ENCODE results near the gene COL12A1. TPM values are rescaled to one million over a fixed set of nuclear protein-coding genes. Genes with fewer than 3 reads are reported as not detected.

The COL12A1 gene
- total RNA-seq, 2 donors from 2014 or later = 0.13 to 0.64 TPM

- Mint-ChIP-seq H3K4me3 (no peak overlapping the region), H3K36me3 (ENCODE audit: low read depth) (no peaks in the 10 kb centered on the region), H3K27me3 (ENCODE audit: insufficient read depth) (peaks cover 24% of the 10 kb centered on the region), H3K9me3 (no peaks in the 10 kb centered on the region), H3K4me1 (peaks cover 15% of the 10 kb centered on the region), H3K27ac (no peak overlapping the region)
- Histone ChIP-seq H3K36me3 (ENCODE audit: control insufficient read depth, insufficient read depth, low read length) (no peaks in the 10 kb centered on the region), H3K4me1 (ENCODE audit: control insufficient read depth, insufficient read depth, low read length) (no peaks in the 10 kb centered on the region), H3K9me3 (ENCODE audit: control insufficient read depth, low read length) (no peaks in the 10 kb centered on the region), H3K27me3 (ENCODE audit: control insufficient read depth, insufficient read depth, low read length, poor library complexity, severe bottlenecking) (no peaks in the 10 kb centered on the region), H3K27ac (ENCODE audit: low read depth, low read length) (no peak overlapping the region), H3K4me3 (ENCODE audit: low read length) (no peak overlapping the region), H3K9ac (ENCODE audit: extremely low read depth, low read length, poor library complexity, severe bottlenecking) (no peak overlapping the region)
- WGBS, 2 experiments (ENCODE audit: insufficient coverage in 1 of 2, insufficient read length in 1 of 2) = 93 to 95% methylated on average over 2 of the region's 2 CpGs
- no peak for DNase-seq
- TF ChIP-seq CTCF (conservative IDR thresholded peaks at IDR 0.05) = no peak
Measured at GRCh38 chr6:75079589-75079988, 126.3 kb downstream of the COL12A1 start.

DNA sequence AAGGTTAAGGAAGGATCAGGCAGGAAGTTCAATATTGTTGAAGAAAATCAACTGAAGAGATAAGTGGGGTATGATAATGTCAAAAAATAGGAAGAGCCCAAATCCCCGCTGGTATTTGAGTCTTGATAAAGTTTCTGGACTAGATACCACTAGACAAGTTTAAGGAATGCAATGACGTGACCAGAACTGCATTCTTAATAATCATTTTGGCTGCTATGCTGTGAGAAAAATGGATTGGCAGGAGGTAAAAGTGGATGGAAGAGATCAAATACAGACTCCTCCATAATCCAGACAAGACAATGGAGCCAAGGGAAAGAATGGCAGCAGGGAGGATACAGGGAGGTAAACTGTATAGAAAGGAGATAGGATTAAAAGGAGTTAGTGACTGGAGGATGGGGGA lies 128.2 kb downstream of the COL12A1 start:
- Mint-ChIP-seq H3K4me3 (no peak overlapping the region), H3K27ac (no peak overlapping the region), H3K27me3 (ENCODE audit: insufficient read depth) (peaks cover 10% of the 10 kb centered on the region), H3K4me1 (peaks cover 15% of the 10 kb centered on the region), H3K9me3 (no peaks in the 10 kb centered on the region), H3K36me3 (ENCODE audit: low read depth) (no peaks in the 10 kb centered on the region)
- Histone ChIP-seq H3K9me3 (ENCODE audit: control insufficient read depth, low read length) (no peaks in the 10 kb centered on the region), H3K36me3 (ENCODE audit: control insufficient read depth, insufficient read depth, low read length) (no peaks in the 10 kb centered on the region), H3K4me3 (ENCODE audit: low read length) (no peak overlapping the region), H3K9ac (ENCODE audit: extremely low read depth, low read length, poor library complexity, severe bottlenecking) (no peak overlapping the region), H3K4me1 (ENCODE audit: control insufficient read depth, insufficient read depth, low read length) (no peaks in the 10 kb centered on the region), H3K27ac (ENCODE audit: low read depth, low read length) (no peak overlapping the region), H3K27me3 (ENCODE audit: control insufficient read depth, insufficient read depth, low read length, poor library complexity, severe bottlenecking) (no peaks in the 10 kb centered on the region)
- 92 to 100% methylated on average over 2 of the region's 2 CpGs for WGBS, 2 experiments (ENCODE audit: insufficient coverage in 1 of 2, insufficient read length in 1 of 2)
- TF ChIP-seq CTCF (conservative IDR thresholded peaks at IDR 0.05) = no peak
- DNase-seq = no peak

DNA sequence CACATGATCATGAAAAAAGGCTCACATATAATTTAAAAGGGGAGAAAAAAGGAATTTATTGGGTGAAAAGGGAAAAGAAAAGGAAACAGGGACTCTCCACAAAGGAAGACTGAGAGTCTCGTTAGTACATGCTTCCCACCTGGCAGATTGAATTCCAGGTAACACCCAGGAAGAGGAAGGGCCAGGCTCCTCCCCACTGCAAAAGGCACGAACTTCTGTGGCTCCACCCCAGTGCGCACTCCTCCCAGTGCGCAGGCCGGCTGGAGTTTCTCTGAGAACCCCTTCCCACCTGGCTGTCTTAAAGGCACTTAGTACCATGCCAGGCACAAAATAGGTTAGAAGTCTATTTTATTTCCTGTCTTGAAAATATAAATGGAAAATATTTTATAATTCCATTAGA lies 129.8 kb downstream of the COL12A1 start:
- no peak for DNase-seq
- Histone ChIP-seq H3K9ac (ENCODE audit: extremely low read depth, low read length, poor library complexity, severe bottlenecking) (no peak overlapping the region), H3K4me3 (ENCODE audit: low read length) (peak overlapping the region; percentile 5), H3K27me3 (ENCODE audit: control insufficient read depth, insufficient read depth, low read length, poor library complexity, severe bottlenecking) (no peaks in the 10 kb centered on the region), H3K4me1 (ENCODE audit: control insufficient read depth, insufficient read depth, low read length) (no peaks in the 10 kb centered on the region), H3K27ac (ENCODE audit: low read depth, low read length) (no peak overlapping the region), H3K36me3 (ENCODE audit: control insufficient read depth, insufficient read depth, low read length) (no peaks in the 10 kb centered on the region), H3K9me3 (ENCODE audit: control insufficient read depth, low read length) (no peaks in the 10 kb centered on the region)
- TF ChIP-seq CTCF (conservative IDR thresholded peaks at IDR 0.05) = no peak
- Mint-ChIP-seq H3K27ac (no peak overlapping the region), H3K9me3 (no peaks in the 10 kb centered on the region), H3K27me3 (ENCODE audit: insufficient read depth) (peaks cover 10% of the 10 kb centered on the region), H3K4me1 (peaks cover 15% of the 10 kb centered on the region), H3K4me3 (no peak overlapping the region), H3K36me3 (ENCODE audit: low read depth) (no peaks in the 10 kb centered on the region)
- 95 to 100% methylated on average over 1 to 5 of the region's 5 CpGs for WGBS, 2 experiments (ENCODE audit: insufficient coverage in 1 of 2, insufficient read length in 1 of 2)
